Testis (tissue), 3 donors: ENCODE measurements around the gene GRIP2. TPM values are rescaled to one million over a fixed set of nuclear protein-coding genes. Genes with fewer than 3 reads are reported as not detected.

Experiments used
- DNase-seq: peaks from one replicate; pipeline ENCODE4 v3.0.0-alpha.2; 2019
- H3K27ac ChIP-seq, 2 donors: fragments of 200-600 bp; sonication (generic); one replicate each; pipeline ENCODE4 v1.5.1; 2019
- H3K27me3 ChIP-seq: fragments of 200-600 bp; sonication (generic); one replicate; pipeline ENCODE4 v1.5.1; 2019
- H3K36me3 ChIP-seq: fragments of 200-600 bp; sonication (generic); one replicate; pipeline ENCODE4 v1.5.1; 2017; ENCODE audit warnings: low read depth; ENCODE audit errors: missing control alignments
- H3K4me1 ChIP-seq: fragments of 200-600 bp; sonication (generic); one replicate; pipeline ENCODE4 v1.5.1; 2019
- H3K4me3 ChIP-seq, 2 donors: fragments of 200-600 bp; sonication (generic); one replicate each; pipeline ENCODE4 v1.5.1; 2017 to 2019
- H3K9me3 ChIP-seq: fragments of 200-600 bp; sonication (generic); one replicate; pipeline ENCODE4 v1.5.1; 2017
- POLR2A ChIP-seq: fragments of 450-650 bp; IDR thresholded peaks from one replicate; pipeline ENCODE4 v1.6.1; 2017; ENCODE audit warnings: antibody characterized with exemption, mild to moderate bottlenecking, moderate library complexity
- WGBS, 2 donors: methylation state at CpG; one replicate each; pipeline ENCODE4 v1.1.5; 2018; 5-methylcytosine and 5-hydroxymethylcytosine counted together
- intact Hi-C: fragments of 100-400 bp; cut with DNase I; formaldehyde crosslinking; loops from one replicate; pipeline ENCODE4 v1.15.1; 2023; ENCODE audit warnings: low total_unique reads
- polyA plus RNA-seq: library from polyadenylated mRNA; stranded (reverse); fragments of 350-450 nt; fragmentation: Illumina TruSeq; extraction: RNeasy Lipid Tissue Mini Kit (QIAGEN cat#74804); gene quantifications from one replicate; pipeline ENCODE4 v1.2.3, GENCODE V29; 2014; ENCODE audit warnings: low read depth, low replicate concordance; ENCODE audit not compliant: insufficient read depth
- total RNA-seq, 2 donors: library from RNA; depleted of rRNA; stranded (reverse); fragments of >200 nt; gene quantifications; one replicate each; pipeline ENCODE4 v1.2.3, GENCODE V29; 2016
- TF ChIP-seq, protein P1 (sequence below), 3 experiments: fragments of 450-650 bp in 2 of 3; fragments of 200-600 bp in 1 of 3; sonication (generic) in 1 of 3; IDR thresholded peaks; one replicate each; pipeline ENCODE4 v1.5.1; 2016 to 2019; ENCODE audit warnings: antibody characterized with exemption in 3 of 3, mild to moderate bottlenecking in 2 of 3, moderate library complexity in 1 of 3

GRIP2 gene
- total and polyA plus RNA-seq, 3 donors from 2014 or later: 2.4 to 3.2 (median 2.7) TPM

DNA sequence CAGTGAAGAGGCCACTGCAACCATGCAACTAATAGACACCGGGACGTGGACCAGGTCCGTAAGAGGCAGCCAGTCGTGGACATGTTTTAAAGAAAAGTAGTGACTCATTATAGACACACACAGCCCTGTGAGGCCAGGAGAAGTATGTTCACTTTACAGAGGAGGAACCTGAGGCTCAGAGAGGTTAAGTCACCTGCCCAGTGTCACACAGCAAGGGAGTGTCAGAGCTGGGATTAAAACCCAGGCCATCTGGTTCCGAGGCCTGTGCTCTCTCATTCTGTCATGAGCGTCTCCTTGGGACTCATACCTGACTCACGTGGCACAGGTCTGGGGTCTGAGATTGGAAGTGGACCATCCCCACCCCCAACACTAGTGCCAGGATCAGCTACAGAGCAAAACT is 28.1 kb upstream of the GRIP2 start:
- Histone ChIP-seq H3K9me3 (no peaks in the 10 kb centered on the region), H3K4me1 (no peaks in the 10 kb centered on the region), H3K27ac (no peak overlapping the region), H3K27me3 (no peaks in the 10 kb centered on the region), H3K36me3 (no peaks in the 10 kb centered on the region), H3K4me3 (no peak overlapping the region)
- WGBS, 2 donors: 95 to 96% methylated on average over 5 to 7 of the region's 7 CpGs
- TF ChIP-seq, protein P1, sequence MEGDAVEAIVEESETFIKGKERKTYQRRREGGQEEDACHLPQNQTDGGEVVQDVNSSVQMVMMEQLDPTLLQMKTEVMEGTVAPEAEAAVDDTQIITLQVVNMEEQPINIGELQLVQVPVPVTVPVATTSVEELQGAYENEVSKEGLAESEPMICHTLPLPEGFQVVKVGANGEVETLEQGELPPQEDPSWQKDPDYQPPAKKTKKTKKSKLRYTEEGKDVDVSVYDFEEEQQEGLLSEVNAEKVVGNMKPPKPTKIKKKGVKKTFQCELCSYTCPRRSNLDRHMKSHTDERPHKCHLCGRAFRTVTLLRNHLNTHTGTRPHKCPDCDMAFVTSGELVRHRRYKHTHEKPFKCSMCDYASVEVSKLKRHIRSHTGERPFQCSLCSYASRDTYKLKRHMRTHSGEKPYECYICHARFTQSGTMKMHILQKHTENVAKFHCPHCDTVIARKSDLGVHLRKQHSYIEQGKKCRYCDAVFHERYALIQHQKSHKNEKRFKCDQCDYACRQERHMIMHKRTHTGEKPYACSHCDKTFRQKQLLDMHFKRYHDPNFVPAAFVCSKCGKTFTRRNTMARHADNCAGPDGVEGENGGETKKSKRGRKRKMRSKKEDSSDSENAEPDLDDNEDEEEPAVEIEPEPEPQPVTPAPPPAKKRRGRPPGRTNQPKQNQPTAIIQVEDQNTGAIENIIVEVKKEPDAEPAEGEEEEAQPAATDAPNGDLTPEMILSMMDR (IDR thresholded peaks at IDR 0.05): no peak
- TF ChIP-seq POLR2A: no peak
- no peak for DNase-seq
- intact Hi-C loops: no loop called here

DNA sequence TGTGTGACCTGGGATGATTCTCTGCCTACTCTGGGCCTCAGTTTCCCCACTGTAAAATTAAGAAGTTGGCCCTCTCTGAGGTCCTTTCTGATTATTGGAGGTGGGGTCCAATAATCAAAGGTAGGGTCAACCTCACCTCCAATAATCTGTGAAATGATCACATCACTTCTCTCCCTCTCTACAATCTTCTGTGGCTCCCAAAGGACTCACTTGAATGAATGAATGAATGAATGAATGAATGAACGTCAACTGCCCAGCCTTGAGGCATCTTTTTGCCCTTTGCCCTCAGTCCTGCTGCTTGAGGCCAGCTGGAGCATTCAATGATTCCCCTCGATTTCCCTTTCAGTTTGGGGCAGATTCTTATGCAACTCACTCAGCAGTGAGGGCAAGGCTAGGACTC is 26.7 kb upstream of the GRIP2 start:
- Histone ChIP-seq H3K36me3 (no peaks in the 10 kb centered on the region), H3K27ac (no peak overlapping the region), H3K9me3 (no peaks in the 10 kb centered on the region), H3K27me3 (no peaks in the 10 kb centered on the region), H3K4me3 (no peak overlapping the region), H3K4me1 (no peaks in the 10 kb centered on the region)
- no peak for TF ChIP-seq POLR2A
- TF ChIP-seq, protein P1 (IDR thresholded peaks at IDR 0.05): no peak
- intact Hi-C loops: no loop called here
- DNase-seq: no peak
- WGBS, 2 donors: 65 to 77% methylated on average over 2 of the region's 2 CpGs

DNA sequence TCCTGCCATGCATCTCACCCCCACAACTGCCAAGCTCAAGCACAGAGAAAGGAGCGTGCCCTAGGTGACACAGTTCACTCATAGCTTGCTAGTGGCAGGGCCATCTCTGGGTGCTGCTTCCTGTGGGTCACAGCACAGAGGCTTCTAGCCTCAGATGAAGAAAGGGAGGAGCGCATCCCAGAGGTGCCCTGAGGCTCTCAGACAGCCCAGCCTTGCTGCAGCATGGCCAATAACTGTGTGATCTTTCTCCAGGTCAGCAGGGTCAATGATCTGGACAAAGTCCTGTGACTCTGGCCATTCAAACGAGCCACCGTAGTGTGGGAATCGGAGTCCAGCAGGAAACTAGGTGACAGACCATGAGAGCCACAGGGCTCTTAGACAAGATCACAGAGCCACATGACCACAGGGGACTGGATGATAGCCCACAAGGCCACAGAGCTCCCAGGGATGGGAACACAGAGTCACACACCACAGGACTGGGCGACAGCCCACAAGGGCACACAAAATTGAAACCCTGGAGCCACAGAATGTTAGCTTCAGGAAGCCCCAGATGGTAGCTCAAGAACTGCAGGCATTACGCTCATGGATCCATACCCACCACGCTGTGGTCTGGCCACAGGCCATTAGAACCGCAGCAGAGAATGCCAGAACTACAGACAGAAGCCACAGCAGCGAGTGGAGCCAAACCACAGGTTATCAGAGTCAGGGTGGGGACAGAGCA is 25.9 kb upstream of the GRIP2 start:
- Histone ChIP-seq H3K36me3 (no peaks in the 10 kb centered on the region), H3K27me3 (no peaks in the 10 kb centered on the region), H3K4me1 (no peaks in the 10 kb centered on the region), H3K27ac (no peak overlapping the region), H3K4me3 (no peak overlapping the region), H3K9me3 (no peaks in the 10 kb centered on the region)
- TF ChIP-seq, protein P1 (IDR thresholded peaks at IDR 0.05): no peak
- no peak for TF ChIP-seq POLR2A
- intact Hi-C loops: no loop called here
- 54 to 86% methylated on average over 6 to 10 of the region's 10 CpGs for WGBS, 2 donors
- no peak for DNase-seq

DNA sequence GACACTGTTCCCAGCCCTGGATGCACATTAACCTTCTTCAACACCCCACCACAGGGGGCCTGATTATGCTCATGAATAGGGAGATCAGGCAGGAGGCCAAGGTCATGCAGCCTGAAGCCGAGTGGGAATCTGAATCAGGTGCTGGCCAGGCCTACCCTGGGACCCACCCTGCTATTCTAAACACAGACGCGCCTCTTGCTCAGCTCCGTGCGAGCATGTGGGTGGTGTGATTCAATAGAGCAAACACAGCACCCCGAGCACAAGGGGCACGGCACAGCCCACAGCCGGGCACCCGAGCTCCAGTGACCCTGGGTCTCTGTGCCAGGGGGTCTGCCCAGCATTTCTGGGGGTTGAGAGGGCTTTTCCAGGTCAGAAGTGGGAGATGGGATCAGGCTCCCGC is 24.6 kb upstream of the GRIP2 start:
- Histone ChIP-seq H3K27ac (no peak overlapping the region), H3K9me3 (no peaks in the 10 kb centered on the region), H3K4me1 (no peaks in the 10 kb centered on the region), H3K36me3 (no peaks in the 10 kb centered on the region), H3K4me3 (no peak overlapping the region), H3K27me3 (no peaks in the 10 kb centered on the region)
- TF ChIP-seq, protein P1 (IDR thresholded peaks at IDR 0.05): no peak
- no peak for TF ChIP-seq POLR2A
- no peak for DNase-seq
- 76 to 88% methylated on average over 6 to 10 of the region's 10 CpGs for whole genome bisulfite sequencing, 2 donors
- intact Hi-C loops: no loop called here

DNA sequence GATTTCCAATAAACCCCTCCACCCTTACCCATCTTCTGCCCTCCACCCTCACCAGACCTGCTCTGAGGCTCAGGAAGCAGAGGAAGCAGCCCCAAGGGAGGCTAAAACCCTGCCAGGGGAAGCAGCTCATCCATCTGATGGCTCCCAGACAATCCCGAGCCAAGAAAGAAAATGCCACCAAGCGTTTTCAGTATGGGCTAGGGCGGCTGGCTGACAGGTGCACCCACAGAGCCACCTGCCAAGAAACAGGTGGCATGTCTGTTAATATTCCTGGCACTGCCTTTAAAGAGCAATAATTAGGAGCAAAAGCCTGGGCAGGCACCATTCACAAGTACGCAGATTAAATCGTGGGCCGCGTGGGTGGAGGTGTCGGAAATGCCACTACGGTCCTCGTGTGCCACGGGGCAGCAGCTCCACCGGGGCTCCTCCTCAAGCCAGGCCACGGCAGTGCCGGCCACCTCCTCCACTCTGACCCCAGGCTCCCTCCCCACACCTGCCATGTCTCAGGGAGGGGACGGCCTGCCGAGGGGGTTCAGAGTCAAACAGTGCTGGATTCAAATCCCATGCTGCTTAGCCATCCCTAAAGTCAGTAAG is 23.9 kb upstream of the GRIP2 start:
- 86% methylated on average over 16 of the region's 16 CpGs for WGBS, 2 donors
- TF ChIP-seq POLR2A: no peak
- TF ChIP-seq, protein P1 (IDR thresholded peaks at IDR 0.05): no peak
- intact Hi-C loops: no loop called here

More for the DNA sequence above, 23.9 kb upstream of the GRIP2 start:
- DNase-seq: no peak
- Histone ChIP-seq H3K36me3 (no peaks in the 10 kb centered on the region), H3K27ac (no peak overlapping the region), H3K4me1 (no peaks in the 10 kb centered on the region), H3K4me3 (no peak overlapping the region), H3K9me3 (no peaks in the 10 kb centered on the region), H3K27me3 (no peaks in the 10 kb centered on the region)
